ENCODE data around the gene POLR3B.
"Not testable (repeated sequence)": the region's sequence is repeated elsewhere in the genome, so short reads cannot be mapped to it uniquely, and the experiment has no call there.

The POLR3B gene

DNA sequence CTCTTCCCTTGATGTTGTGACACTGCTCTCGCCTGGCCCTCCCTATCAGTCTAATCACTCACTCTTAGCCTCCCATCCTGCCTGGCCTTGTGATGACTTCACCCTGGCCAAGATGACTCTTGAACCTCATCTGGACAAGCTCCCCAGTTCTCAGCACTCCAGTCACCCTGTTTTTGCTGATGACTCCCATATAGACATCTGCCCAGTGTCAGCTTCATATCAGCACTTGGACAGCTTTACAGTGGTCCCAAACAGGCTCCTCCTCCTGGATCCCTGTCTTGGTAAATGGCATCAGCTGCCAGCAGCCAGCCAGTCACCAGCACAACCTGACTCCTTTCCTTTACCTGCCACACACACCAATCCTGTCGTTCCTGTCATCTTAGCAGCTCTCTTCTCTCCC lies 104.2 kb downstream of the POLR3B start:
- TF ChIP-seq, protein P1, sequence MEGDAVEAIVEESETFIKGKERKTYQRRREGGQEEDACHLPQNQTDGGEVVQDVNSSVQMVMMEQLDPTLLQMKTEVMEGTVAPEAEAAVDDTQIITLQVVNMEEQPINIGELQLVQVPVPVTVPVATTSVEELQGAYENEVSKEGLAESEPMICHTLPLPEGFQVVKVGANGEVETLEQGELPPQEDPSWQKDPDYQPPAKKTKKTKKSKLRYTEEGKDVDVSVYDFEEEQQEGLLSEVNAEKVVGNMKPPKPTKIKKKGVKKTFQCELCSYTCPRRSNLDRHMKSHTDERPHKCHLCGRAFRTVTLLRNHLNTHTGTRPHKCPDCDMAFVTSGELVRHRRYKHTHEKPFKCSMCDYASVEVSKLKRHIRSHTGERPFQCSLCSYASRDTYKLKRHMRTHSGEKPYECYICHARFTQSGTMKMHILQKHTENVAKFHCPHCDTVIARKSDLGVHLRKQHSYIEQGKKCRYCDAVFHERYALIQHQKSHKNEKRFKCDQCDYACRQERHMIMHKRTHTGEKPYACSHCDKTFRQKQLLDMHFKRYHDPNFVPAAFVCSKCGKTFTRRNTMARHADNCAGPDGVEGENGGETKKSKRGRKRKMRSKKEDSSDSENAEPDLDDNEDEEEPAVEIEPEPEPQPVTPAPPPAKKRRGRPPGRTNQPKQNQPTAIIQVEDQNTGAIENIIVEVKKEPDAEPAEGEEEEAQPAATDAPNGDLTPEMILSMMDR (IDR thresholded peaks at IDR 0.05; ENCODE audit: low read depth, low read length, poor library complexity, severe bottlenecking): no peak
- no peak for TF ChIP-seq EZH2phosphoT487 (IDR thresholded peaks at IDR 0.05; ENCODE audit: borderline replicate concordance, low read length)
- no peak overlapping the region for H3K27ac ChIP-seq (ENCODE audit: low read depth, low read length)

DNA sequence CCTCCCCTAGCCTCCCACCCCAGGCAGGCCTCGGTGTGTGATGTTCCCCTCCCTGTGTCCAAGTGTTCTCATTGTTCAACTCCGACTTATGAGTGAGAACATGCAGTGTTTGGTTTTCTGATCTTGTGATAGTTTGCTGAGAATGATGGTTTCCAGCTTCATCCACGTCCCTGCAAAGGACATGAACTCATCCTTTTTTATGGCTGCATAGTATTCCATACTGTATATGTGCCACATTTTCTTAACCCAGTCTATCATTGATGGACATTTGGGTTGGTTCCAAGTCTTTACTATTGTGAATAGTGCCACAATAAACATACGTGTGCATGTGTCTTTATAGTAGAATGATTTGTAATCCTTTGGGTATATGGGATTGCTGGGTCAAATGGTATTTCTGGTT lies 108.1 kb downstream of the POLR3B start:
- not testable (repeated sequence) for H3F3A ChIP-seq (ENCODE audit: control insufficient read depth, insufficient read depth); H3K4me1 ChIP-seq (ENCODE audit: control insufficient read depth, low read length); H3K9me3 ChIP-seq (ENCODE audit: control insufficient read depth, insufficient read depth, low read length); H4K20me1 ChIP-seq (ENCODE audit: control insufficient read depth, insufficient read depth, low read depth, low read length); H3K79me2 ChIP-seq (ENCODE audit: control insufficient read depth, low read length); H3K36me3 ChIP-seq (ENCODE audit: control insufficient read depth, low read length); H3K27ac ChIP-seq (ENCODE audit: low read depth, low read length); H3K4me3 ChIP-seq (ENCODE audit: low read length); H3K4me2 ChIP-seq (ENCODE audit: low read length); H3K9me2 ChIP-seq (replicated peaks; ENCODE audit: control insufficient read depth, low read length); H3K27me3 ChIP-seq (ENCODE audit: control insufficient read depth, low read length)

More for the DNA sequence above, 104.2 kb downstream of the POLR3B start:
- H3K4me2 ChIP-seq (ENCODE audit: low read length): no peak overlapping the region
- H3K27me3 ChIP-seq (ENCODE audit: control insufficient read depth, low read length): no peaks in the 10 kb centered on the region
- H3K9me2 ChIP-seq (replicated peaks; ENCODE audit: control insufficient read depth, low read length): no peaks in the 10 kb centered on the region
- H3K9me3 ChIP-seq (ENCODE audit: control insufficient read depth, insufficient read depth, low read length): no peaks in the 10 kb centered on the region
- H3K79me2 ChIP-seq (ENCODE audit: control insufficient read depth, low read length): no peaks in the 10 kb centered on the region
- H3K36me3 ChIP-seq (ENCODE audit: control insufficient read depth, low read length): peaks cover 15% of the 10 kb centered on the region
- H4K20me1 ChIP-seq (ENCODE audit: control insufficient read depth, insufficient read depth, low read depth, low read length): no peaks in the 10 kb centered on the region
- no peak overlapping the region for H3K4me3 ChIP-seq (ENCODE audit: low read length)
- no peaks in the 10 kb centered on the region for H3F3A ChIP-seq (ENCODE audit: control insufficient read depth, insufficient read depth)
- H3K4me1 ChIP-seq (ENCODE audit: control insufficient read depth, low read length): no peaks in the 10 kb centered on the region

DNA sequence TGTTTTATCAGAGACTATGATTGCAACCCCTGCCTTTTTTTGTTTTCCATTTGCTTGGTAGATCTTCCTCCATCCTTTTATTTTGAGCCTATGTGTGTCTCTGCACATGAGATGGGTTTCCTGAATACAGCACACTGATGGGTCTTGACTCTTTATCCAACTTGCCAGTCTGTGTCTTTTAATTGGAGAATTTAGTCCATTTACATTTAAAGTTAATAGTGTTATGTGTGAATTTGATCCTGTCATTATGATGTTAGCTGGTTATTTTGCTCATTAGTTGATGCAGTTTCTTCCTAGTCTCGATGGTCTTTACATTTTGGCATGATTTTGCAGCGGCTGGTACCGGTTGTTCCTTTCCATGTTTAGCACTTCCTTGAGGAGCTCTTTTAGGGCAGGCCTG lies 118.1 kb downstream of the POLR3B start:
- H3K4me1 ChIP-seq (ENCODE audit: control insufficient read depth, low read length): not testable (repeated sequence)

DNA sequence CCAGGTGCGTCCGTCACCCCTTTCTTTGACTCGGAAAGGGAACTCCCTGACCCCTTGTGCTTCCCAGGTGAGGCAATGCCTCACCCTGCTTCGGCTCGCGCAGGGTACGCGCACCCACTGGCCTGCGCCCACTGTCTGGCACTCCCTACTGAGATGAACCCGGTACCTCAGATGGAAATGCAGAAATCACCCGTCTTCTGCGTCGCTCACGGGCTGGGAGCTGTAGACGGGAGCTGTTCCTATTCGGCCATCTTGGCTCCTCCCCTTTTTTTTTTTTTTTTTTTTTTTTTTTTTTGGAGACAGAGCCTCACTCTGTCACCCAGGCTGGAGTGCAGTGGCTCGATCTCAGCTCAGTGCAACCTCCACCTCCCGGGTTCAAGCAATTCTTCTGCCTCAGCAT lies 120.1 kb downstream of the POLR3B start:
- H3K9me3 ChIP-seq (ENCODE audit: control insufficient read depth, insufficient read depth, low read length); H3F3A ChIP-seq (ENCODE audit: control insufficient read depth, insufficient read depth); H3K4me3 ChIP-seq (ENCODE audit: low read length); H3K36me3 ChIP-seq (ENCODE audit: control insufficient read depth, low read length); H3K4me1 ChIP-seq (ENCODE audit: control insufficient read depth, low read length); H3K9me2 ChIP-seq (replicated peaks; ENCODE audit: control insufficient read depth, low read length); H3K4me2 ChIP-seq (ENCODE audit: low read length); H3K27ac ChIP-seq (ENCODE audit: low read depth, low read length); H3K27me3 ChIP-seq (ENCODE audit: control insufficient read depth, low read length); H4K20me1 ChIP-seq (ENCODE audit: control insufficient read depth, insufficient read depth, low read depth, low read length); H3K79me2 ChIP-seq (ENCODE audit: control insufficient read depth, low read length): not testable (repeated sequence)

More for the DNA sequence above, 118.1 kb downstream of the POLR3B start:
- not testable (repeated sequence) for H4K20me1 ChIP-seq (ENCODE audit: control insufficient read depth, insufficient read depth, low read depth, low read length); H3K79me2 ChIP-seq (ENCODE audit: control insufficient read depth, low read length); H3K9me3 ChIP-seq (ENCODE audit: control insufficient read depth, insufficient read depth, low read length); H3K4me2 ChIP-seq (ENCODE audit: low read length); H3K36me3 ChIP-seq (ENCODE audit: control insufficient read depth, low read length); H3K9me2 ChIP-seq (replicated peaks; ENCODE audit: control insufficient read depth, low read length); H3K4me3 ChIP-seq (ENCODE audit: low read length); H3K27me3 ChIP-seq (ENCODE audit: control insufficient read depth, low read length); H3K27ac ChIP-seq (ENCODE audit: low read depth, low read length); H3F3A ChIP-seq (ENCODE audit: control insufficient read depth, insufficient read depth)

DNA sequence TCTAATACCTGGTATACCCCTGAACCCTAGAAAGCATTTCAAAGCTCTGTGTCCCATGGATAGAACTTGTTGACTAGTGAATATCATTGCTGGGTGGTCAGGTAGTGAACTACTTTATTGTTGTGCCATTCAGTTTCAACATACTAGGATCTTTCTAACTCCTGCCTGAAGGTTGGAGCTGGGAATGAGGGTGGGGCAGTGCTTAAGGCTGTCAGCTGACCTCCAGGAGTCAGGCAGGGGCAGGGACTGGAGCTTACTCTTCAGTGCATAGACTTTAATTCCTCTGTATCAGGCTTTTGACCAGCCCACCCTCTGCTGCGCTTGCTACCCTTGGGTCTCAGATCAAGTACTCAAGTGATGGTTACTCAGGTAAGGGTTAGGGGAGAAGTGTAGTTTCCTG lies 122.7 kb downstream of the POLR3B start:
- Histone ChIP-seq H3K4me2 (ENCODE audit: low read length) (no peak overlapping the region), H3K27ac (ENCODE audit: low read depth, low read length) (no peak overlapping the region), H4K20me1 (ENCODE audit: control insufficient read depth, insufficient read depth, low read depth, low read length) (no peaks in the 10 kb centered on the region), H3K27me3 (ENCODE audit: control insufficient read depth, low read length) (no peaks in the 10 kb centered on the region), H3K9me3 (ENCODE audit: control insufficient read depth, insufficient read depth, low read length) (no peaks in the 10 kb centered on the region), H3K4me1 (ENCODE audit: control insufficient read depth, low read length) (no peaks in the 10 kb centered on the region), H3K79me2 (ENCODE audit: control insufficient read depth, low read length) (no peaks in the 10 kb centered on the region), H3K9me2 (replicated peaks; ENCODE audit: control insufficient read depth, low read length) (no peaks in the 10 kb centered on the region), H3K36me3 (ENCODE audit: control insufficient read depth, low read length) (no peaks in the 10 kb centered on the region), H3F3A (ENCODE audit: control insufficient read depth, insufficient read depth) (no peaks in the 10 kb centered on the region), H3K4me3 (ENCODE audit: low read length) (no peak overlapping the region)
- TF ChIP-seq, protein P1 (IDR thresholded peaks at IDR 0.05; ENCODE audit: low read depth, low read length, poor library complexity, severe bottlenecking): no peak
- no peak for TF ChIP-seq EZH2phosphoT487 (IDR thresholded peaks at IDR 0.05; ENCODE audit: borderline replicate concordance, low read length)

All from DOHH2 (cell line).